Activated naive CD4-positive, alpha-beta T cell treated with anti-CD3 and anti-CD28 coated beads, Interleukin-2, amount 10 ng/mL, durations not matched to agents 7 days and 5 days (primary cell): ENCODE data around the gene TUT1.
"Not testable (repeated sequence)": the region's sequence is repeated elsewhere in the genome, so short reads cannot be mapped to it uniquely, and the experiment has no call there.

Source experiments
- CTCF ChIA-PET: fragments of 350-600 bp; sonication (Branson Sonifier 250); formaldehyde crosslinking; loops from one replicate; lab custom pipeline; 2021; ENCODE audit warnings: antibody characterized with exemption; lab: Charles Lee
- DNase-seq: peaks from one replicate; pipeline ENCODE4 v3.0.0-alpha.2; 2020
- H3K27ac Mint-ChIP-seq: one replicate; pipeline ENCODE4 v1.8.0; 2021; ENCODE audit warnings: mild to moderate bottlenecking, moderate library complexity, mixed read lengths
- H3K27me3 Mint-ChIP-seq: one replicate; pipeline ENCODE4 v1.8.0; 2021; ENCODE audit warnings: mild to moderate bottlenecking, mixed read lengths
- H3K36me3 Mint-ChIP-seq: one replicate; pipeline ENCODE4 v1.8.0; 2021; ENCODE audit warnings: mixed read lengths
- H3K4me1 Mint-ChIP-seq: one replicate; pipeline ENCODE4 v1.8.0; 2021; ENCODE audit warnings: mixed read lengths
- H3K4me3 Mint-ChIP-seq: one replicate; pipeline ENCODE4 v1.8.0; 2021; ENCODE audit warnings: mild to moderate bottlenecking, moderate library complexity, mixed read lengths
- H3K9me3 Mint-ChIP-seq: one replicate; pipeline ENCODE4 v1.8.0; 2021; ENCODE audit warnings: mixed read lengths

Gene TUT1

DNA sequence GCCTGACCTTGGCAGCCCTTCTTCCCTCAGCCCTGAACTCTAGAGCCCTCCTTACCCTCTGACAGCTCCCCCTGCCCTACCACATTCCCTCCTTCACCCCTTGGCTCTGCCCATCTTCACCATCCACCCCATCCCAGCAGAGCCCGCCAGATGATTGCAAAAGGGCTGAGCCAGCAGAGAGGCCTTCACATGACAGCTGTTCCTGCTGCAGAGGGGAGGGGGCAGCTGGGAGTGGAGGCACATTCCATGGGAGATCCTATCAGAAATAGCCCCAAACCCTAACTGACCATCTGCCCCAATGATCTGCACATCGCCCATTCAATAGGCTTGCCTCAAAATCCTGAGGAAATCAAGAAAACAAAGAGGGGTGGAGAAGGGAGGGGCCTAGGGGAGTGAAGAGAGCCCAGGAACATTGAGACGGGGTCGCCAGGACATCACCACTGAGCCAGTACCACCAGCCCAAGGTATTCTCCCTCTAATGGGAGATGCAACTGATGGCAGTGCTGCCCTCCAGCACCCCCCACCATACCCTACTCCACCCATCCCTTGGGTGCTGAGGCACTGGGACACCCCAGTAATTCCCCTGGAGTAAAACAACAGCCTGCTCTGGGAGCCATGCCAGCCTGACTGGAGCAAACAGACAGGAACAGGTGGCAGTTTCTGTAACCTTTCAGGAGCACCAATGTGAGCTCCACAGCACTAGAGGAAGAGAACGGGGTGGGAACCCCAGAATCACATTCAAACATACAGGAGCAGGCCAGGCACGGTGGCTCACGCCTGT, 36.7 kb downstream of the TUT1 start:
- DNase-seq = no peak
- Mint-ChIP-seq H3K9me3 (no peaks in the 10 kb centered on the region), H3K36me3 (peaks cover 16% of the 10 kb centered on the region), H3K27me3 (peaks cover 16% of the 10 kb centered on the region), H3K4me1 (peaks cover 95% of the 10 kb centered on the region), H3K27ac (peak overlapping the region; percentile 97), H3K4me3 (peak overlapping the region; percentile 26)
- CTCF ChIA-PET = interaction anchor here (7.0 to 11.7 kb wide), 2 partner anchors 13 to 129 kb away, joined by 147 to 276 read pairs; partner anchors contain the start of gene AHNAK

DNA sequence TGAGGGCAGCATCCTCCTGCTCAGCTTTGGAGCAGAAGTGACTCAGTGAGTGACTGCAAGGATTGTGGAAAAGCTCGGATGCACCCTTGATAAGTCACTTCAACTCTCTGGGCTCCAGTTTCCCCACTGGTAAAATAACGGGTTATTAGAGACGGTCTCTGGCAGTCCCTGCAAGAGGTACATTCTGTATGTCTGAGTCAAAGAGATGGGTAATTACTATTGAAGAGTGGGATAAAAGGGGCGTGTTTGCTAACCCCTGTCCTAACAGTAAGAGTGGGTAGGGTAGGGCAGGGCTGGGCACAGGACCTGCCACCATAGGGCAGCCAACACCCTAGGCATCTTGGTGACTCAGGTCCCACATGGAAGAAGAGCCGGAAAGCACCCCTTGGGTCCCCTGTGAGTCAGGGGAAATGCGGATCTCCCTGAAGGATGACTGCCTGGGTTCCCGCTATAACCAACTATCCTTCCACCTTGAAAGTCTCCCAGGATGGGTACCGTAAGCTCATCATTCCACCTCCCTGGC, 37.4 kb downstream of the TUT1 start:
- Mint-ChIP-seq H3K4me3 (peak overlapping the region; percentile 26), H3K4me1 (peaks cover 90% of the 10 kb centered on the region), H3K9me3 (no peaks in the 10 kb centered on the region), H3K36me3 (peaks cover 11% of the 10 kb centered on the region), H3K27me3 (peaks cover 22% of the 10 kb centered on the region), H3K27ac (peak overlapping the region; percentile 97)
- CTCF ChIA-PET = interaction anchor here (1.3 to 11.7 kb wide), 3 partner anchors 12 to 129 kb away, joined by 3 to 276 read pairs (median 16); partner anchors contain the start of gene AHNAK
- no peak for DNase-seq

DNA sequence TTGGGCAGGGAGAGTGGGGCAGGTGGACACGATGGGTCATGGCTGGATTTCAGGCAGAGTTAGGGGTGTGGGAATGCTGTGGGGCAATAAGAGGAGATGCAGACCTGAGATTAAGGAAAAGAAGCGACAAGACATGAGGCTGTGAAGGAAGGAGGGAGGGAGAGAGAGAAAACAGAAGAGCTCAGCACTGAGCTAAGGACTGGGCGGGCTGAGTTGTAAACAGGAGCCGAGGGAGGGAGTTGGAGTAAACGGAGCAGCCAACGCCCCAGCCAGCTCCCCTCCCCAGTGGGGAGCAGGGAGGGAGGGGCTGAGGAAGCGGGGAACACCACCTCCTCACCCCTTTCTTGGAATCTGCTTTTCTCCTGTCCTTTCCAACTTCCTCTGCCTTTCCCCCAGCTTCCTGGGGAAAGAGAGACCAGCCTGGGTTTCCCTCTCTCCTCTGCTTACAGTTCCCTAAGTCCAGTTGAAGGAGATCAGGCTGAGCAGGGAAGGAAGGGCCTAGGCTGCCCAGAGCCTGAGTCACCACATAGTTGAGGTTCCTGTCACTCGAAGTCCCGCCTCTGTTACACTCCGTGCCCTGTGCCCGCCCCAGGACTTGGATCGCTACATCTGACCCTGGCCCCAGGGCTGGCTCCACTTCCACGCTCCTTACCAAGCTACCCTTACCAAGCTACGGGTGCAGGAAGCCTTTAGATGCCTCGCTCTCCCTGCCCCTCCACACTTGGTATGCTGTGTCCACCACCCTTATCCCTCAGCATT, 38.1 kb downstream of the TUT1 start:
- Mint-ChIP-seq H3K27me3 (peaks cover 29% of the 10 kb centered on the region), H3K4me3 (peak overlapping the region; percentile 59), H3K9me3 (no peaks in the 10 kb centered on the region), H3K36me3 (peaks cover 11% of the 10 kb centered on the region), H3K4me1 (peaks cover 85% of the 10 kb centered on the region), H3K27ac (peak overlapping the region; percentile 97)
- CTCF ChIA-PET = interaction anchor here (0.8 to 11.7 kb wide), 6 partner anchors 7 to 158 kb away, joined by 3 to 276 read pairs (median 12); partner anchors contain the start of gene AHNAK
- peak; percentile 83 for DNase-seq

DNA sequence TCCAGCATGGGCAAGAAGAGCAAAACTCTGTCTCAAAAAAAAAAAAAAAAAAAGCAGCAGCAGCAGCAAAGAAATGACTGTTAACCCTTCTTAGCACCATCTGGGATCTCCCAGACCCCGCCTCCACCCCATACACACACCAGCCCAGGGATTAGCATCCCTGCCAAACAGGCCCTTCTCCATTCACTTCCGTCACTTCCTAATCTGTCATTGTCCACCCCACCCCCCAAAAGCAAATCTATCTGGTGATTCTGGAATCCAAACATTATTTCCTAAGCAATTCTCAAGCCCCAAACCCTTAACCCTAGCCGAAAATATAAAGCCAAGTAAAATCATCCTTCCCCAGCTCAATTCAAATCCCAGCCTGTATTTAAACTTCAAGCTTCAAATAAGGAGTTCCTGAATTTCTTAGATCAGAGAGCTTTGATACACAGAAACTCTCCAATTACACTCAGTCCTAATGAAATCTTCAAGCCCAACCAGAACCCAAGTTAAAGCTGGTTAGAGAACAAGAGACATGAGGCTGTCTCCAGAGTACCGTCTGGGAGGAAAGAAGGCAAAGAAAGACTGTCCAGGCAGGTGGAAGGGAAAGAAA, 38.7 kb downstream of the TUT1 start:
- H3K27me3 Mint-ChIP-seq = peaks cover 36% of the 10 kb centered on the region
- peaks cover 8% of the 10 kb centered on the region for H3K36me3 Mint-ChIP-seq
- peaks cover 85% of the 10 kb centered on the region for H3K4me1 Mint-ChIP-seq
- peak overlapping the region; percentile 59 for H3K4me3 Mint-ChIP-seq
- CTCF ChIA-PET = interaction anchor here (0.8 to 11.7 kb wide), 6 partner anchors 8 to 158 kb away, joined by 3 to 276 read pairs (median 12); partner anchors contain the start of gene AHNAK
- no peak for DNase-seq
- peak overlapping the region; percentile 97 for H3K27ac Mint-ChIP-seq
- no peaks in the 10 kb centered on the region for H3K9me3 Mint-ChIP-seq

DNA sequence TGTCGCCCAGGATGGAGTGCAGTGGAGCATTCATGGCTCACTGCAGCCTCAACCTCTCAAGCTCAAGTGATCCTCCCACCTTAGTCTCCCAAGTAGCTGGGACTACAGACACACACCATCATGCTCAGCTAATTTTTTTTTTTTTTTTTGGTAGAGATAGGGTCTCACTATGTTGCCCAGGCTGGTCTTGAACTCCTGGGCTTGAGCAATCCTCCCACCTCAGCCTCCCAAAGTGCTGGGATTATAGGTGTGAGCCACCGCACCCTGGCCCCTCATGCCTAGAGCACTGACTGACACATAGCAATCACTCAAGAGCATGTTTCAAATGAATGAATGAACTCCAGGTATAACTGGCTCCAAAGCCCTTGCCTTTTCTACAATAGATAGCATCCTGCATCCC, 40.8 kb downstream of the TUT1 start:
- Mint-ChIP-seq H3K27me3 (peaks cover 54% of the 10 kb centered on the region), H3K4me1 (peaks cover 69% of the 10 kb centered on the region)
- not testable (repeated sequence) for H3K9me3 Mint-ChIP-seq, H3K4me3 Mint-ChIP-seq, H3K27ac Mint-ChIP-seq, H3K36me3 Mint-ChIP-seq, DNase-seq
- CTCF ChIA-PET = interaction anchor here (3.5 to 11.7 kb wide), 3 partner anchors 9 to 126 kb away, joined by 16 to 276 read pairs (median 19); partner anchors contain the start of gene AHNAK

DNA sequence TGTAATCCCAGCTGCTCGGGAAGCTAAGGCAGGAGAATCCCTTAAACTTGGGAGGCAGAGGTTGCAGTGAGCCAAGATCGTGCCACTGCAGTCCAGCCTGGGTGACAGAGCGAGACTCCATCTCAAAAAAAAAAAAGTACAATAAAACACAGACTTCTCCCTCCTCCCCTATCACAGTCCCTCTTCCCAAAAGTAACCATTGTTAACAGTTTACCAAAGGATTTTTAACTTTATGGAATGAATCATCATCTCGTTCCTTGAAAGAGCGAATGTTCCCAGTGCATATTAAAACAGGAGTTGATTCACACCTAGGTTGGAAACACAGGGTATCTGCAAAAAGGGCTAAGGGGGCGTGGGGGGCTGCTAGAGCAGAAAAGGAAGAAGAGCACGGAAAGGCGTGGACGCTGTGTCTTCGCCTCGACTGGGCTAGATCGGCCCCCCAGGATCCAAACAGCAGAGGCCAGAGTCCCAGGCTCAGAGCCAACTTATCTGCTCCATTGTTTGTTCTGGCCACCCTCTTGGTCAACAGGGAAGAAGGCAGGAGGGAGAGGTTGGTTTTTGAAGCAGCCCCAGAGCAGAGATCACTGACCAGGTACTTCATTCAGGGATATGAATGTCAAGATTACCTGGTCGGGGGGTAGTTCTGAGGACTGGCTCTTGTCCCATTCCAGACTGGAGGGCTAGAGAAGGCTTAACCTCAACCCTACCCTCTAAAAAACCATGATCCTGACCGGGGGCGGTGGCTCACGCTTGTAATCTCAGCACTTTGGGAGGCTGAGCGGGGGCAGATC, 42.6 kb downstream of the TUT1 start:
- DNase-seq = no peak
- Mint-ChIP-seq H3K27me3 (peaks cover 62% of the 10 kb centered on the region), H3K27ac (no peak overlapping the region), H3K36me3 (peaks cover 3% of the 10 kb centered on the region), H3K4me3 (no peak overlapping the region), H3K4me1 (peaks cover 68% of the 10 kb centered on the region), H3K9me3 (no peaks in the 10 kb centered on the region)
- CTCF ChIA-PET = interaction anchor here (1.0 kb wide), 1 partner anchor 9 kb away, joined by 7 read pairs; no protein-coding TSS in a partner anchor

DNA sequence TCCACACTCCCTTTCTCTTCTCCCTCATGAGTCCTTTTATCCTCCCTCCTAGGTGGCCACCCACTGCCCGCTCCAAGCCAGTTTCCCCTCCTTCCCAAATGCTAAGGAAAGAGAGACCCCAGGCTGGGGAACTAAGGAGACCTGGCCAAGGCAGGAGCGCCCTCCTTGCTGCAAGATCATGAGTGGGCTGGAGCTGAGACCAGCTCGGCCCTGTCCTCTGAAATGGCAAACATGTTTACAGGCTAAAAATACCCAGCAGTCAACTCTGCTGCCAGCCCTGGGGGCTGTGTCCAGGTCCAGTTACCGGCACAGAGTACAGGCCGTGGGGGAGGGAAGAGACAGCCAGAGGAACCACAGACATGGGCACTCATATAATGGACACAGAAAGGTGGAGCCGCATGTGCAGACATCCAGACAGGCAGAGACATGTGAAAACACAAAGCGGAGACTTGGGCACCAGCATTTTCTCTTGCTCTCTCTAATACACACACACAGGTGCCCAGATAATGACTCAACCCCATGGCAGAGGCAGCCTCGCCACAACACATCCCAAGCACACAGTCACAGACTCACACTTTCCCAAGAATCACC, 43.5 kb downstream of the TUT1 start:
- H3K4me1 Mint-ChIP-seq = peaks cover 68% of the 10 kb centered on the region
- peaks cover 62% of the 10 kb centered on the region for H3K27me3 Mint-ChIP-seq
- DNase-seq = no peak
- no peak overlapping the region for H3K27ac Mint-ChIP-seq
- H3K36me3 Mint-ChIP-seq = peaks cover 3% of the 10 kb centered on the region
- H3K4me3 Mint-ChIP-seq = peak overlapping the region; percentile 79
- H3K9me3 Mint-ChIP-seq = no peaks in the 10 kb centered on the region
- CTCF ChIA-PET = interaction anchor here (1.0 to 11.3 kb wide), 3 partner anchors 9 to 154 kb away, joined by 6 to 276 read pairs (median 7); no protein-coding TSS in a partner anchor

DNA sequence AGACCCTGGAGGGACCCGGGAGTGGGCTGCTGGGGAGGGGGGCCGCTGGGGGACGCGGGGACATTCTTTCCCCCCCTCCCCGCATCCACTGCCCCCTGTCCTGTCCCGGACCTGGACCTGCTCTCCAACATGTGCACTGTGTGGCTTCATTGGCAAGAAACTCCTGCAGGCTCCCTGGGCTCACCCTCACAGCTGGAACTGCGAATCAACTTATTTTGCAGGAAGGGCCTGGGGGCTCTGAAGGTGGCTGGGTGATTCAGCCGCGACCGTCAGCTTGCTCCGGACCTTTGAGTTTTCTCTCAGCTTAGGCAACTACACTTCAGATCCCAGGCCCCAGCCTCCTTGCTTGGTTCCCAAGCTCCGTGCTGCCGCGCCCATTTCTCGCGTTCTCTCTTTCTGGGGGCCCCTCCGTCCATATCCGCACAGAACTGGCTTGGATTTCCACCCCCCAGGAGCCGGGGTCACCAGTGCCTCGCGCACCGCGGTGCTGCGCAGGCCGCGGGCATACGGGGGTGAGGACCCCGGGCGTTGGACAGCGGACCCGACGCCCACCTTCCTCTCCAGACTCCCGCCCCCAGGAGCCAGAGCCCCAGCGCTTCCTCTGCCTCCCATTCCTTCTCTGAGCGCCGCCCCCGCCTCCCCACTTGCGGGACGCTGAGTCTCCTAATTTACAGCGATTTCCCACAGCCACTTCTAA, 44.2 kb downstream of the TUT1 start:
- no peak for DNase-seq
- Mint-ChIP-seq H3K4me3 (peak overlapping the region; percentile 79), H3K9me3 (no peaks in the 10 kb centered on the region), H3K4me1 (peaks cover 68% of the 10 kb centered on the region), H3K27ac (no peak overlapping the region), H3K36me3 (peaks cover 3% of the 10 kb centered on the region), H3K27me3 (peaks cover 62% of the 10 kb centered on the region)
- CTCF ChIA-PET = interaction anchor here (0.7 to 11.3 kb wide), 4 partner anchors 9 to 153 kb away, joined by 3 to 276 read pairs (median 4); no protein-coding TSS in a partner anchor

DNA sequence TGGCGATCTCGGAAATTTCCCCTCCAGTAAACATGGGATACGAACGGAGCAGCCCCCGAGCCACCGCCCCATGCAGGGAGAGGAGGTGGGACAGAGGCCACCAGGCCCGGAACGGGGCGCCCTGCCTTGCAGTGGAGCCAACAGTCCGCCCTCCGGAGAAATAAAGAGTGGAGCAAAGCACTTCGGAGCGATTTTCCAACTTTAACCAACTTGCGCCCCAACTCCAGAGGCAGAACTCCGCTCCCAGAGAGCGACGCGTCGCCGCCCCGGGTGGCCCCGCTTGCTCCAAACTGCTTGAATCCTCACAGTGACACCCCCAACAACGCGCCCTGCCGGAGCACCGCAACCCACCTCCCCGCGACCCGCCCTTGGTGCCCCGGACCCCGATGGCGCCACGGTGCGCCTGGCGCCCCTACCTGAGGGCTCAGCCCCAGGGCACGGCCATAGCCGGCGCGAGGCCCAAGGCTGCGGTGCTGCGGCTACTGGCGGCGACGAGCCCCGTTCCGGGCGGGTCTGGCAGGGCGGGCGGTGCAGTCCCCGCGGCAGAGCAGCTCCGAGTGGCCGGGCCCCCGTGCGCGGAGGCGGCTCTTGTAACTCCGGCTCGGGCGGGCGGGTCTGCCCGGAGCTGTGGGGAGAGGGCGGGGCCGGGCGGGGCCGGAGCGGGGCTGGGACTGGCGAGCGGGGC, 44.9 kb downstream of the TUT1 start, which contains the start of gene AHNAK:
Gene AHNAK, minus strand, starts transcription at position 563 of the 685 bp plus-strand sequence. CDS start 10,708 bp downstream, outside the sequence.
- DNase-seq = peak; percentile 80
- Mint-ChIP-seq H3K4me1 (peaks cover 68% of the 10 kb centered on the region), H3K9me3 (no peaks in the 10 kb centered on the region), H3K27me3 (peaks cover 62% of the 10 kb centered on the region), H3K4me3 (peak within 1 kb of the TSS; percentile 95), H3K27ac (peak within 1 kb of the TSS; percentile 69), H3K36me3 (peaks cover 3% of the 10 kb centered on the region)
- CTCF ChIA-PET = interaction anchor here (0.7 to 11.3 kb wide), 4 partner anchors 10 to 153 kb away, joined by 3 to 276 read pairs (median 4); no protein-coding TSS in a partner anchor

DNA sequence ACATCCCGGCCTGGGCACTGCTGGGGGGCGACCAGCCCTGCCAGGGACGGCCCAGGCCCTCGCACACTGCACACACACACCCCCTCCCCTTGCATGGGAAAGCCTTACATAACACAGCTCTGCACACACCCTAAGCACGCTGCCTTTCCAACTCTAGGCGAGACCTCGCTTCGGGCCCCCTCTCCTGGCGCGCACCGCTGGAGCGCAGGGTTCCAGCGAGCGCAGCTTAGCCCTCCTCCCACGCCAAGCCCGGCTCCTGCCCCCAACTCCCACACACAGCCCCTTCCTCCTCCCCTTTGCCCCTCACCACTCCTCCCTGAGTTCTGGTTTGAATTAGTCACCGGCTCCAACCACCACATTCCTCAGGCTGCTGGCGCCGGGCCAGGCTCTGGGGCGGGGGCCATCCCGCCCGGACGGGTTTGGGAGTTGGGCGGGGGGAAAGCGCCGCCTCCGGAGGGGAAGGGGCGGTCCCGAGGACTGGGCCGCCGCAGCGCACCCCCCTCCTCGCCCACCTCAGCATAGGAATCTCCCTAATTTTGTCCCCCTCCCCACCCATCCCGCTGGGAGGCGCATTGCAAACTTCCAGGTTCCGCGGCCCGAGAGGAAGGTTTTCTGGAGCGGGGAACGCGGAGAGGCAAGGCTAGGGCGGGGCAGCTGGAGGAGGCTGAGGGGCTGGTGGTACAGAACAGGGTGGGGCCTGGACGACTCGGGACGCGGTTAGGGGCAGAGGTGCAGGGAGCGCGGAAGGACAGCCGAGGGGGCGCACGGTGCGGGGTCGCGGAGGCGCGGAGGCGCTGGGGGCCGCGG, 45.7 kb downstream of the TUT1 start:
- H3K4me1 Mint-ChIP-seq = peaks cover 68% of the 10 kb centered on the region

More for the DNA sequence above, 45.7 kb downstream of the TUT1 start:
- Mint-ChIP-seq H3K9me3 (no peaks in the 10 kb centered on the region), H3K27me3 (peaks cover 56% of the 10 kb centered on the region), H3K36me3 (peaks cover 3% of the 10 kb centered on the region), H3K4me3 (peak overlapping the region; percentile 95), H3K27ac (peak overlapping the region; percentile 69)
- CTCF ChIA-PET = interaction anchor here (3.3 to 11.3 kb wide), 4 partner anchors 11 to 145 kb away, joined by 10 to 276 read pairs (median 96); partner anchors contain the start of gene TUT1
- peak; percentile 60 for DNase-seq
